Keratinocyte (primary cell): ENCODE data around the gene ADAMTS16. TPM values are rescaled to one million over a fixed set of nuclear protein-coding genes. Genes with fewer than 3 reads are reported as not detected.

Experiments used
- DNase-seq: peaks from one replicate; pipeline ENCODE4 v3.0.0-alpha.2; 2011; ENCODE audit warnings: low read depth, missing footprints, low spot score
- FAIRE-seq: peaks from 2 replicates; lab custom pipeline; 2011; peaks lifted over from hg19 to GRCh38; lab: Jason Lieb, UNC
- H2AFZ ChIP-seq: 2 replicates; pipeline ENCODE4 v1.6.0; 2012; ENCODE audit warnings: low read length, control low read depth, inconsistent platforms; ENCODE audit not compliant: control insufficient read depth
- H3K27ac ChIP-seq: 2 replicates; pipeline ENCODE4 v1.5.1; 2011; ENCODE audit warnings: low read length; ENCODE audit not compliant: control insufficient read depth, insufficient read depth
- H3K27me3 ChIP-seq: 3 replicates; pipeline ENCODE4 v1.6.0; 2011; ENCODE audit warnings: low read length; ENCODE audit not compliant: control insufficient read depth, insufficient read depth; ENCODE audit errors: extremely low read depth
- H3K36me3 ChIP-seq, 2 experiments: 2 replicates in 1 of 2; 3 replicates in 1 of 2; pipeline ENCODE4 v1.5.1; 2011; ENCODE audit warnings: low read length in 2 of 2, mild to moderate bottlenecking in 1 of 2; ENCODE audit not compliant: control insufficient read depth in 2 of 2, insufficient read depth in 2 of 2; ENCODE audit errors: extremely low read depth in 1 of 2
- H3K4me1 ChIP-seq: 3 replicates; pipeline ENCODE4 v1.5.1; 2011; ENCODE audit warnings: low read length; ENCODE audit not compliant: control insufficient read depth, insufficient read depth; ENCODE audit errors: extremely low read depth
- H3K4me2 ChIP-seq: 3 replicates; pipeline ENCODE4 v1.6.0; 2011; ENCODE audit warnings: low read depth, low read length; ENCODE audit not compliant: control insufficient read depth, insufficient read depth; ENCODE audit errors: extremely low read depth
- H3K4me3 ChIP-seq, 3 experiments: fragments of 200-600 bp in 1 of 3; sonication (generic) in 1 of 3; 2 replicates in 2 of 3; 3 replicates in 1 of 3; pipeline ENCODE4 v1.5.1; 2011 to 2016; ENCODE audit warnings: low read length in 3 of 3, mild to moderate bottlenecking in 3 of 3, control low read depth in 2 of 3, inconsistent platforms in 1 of 3, low read depth in 1 of 3, mixed read lengths in 1 of 3, mixed run types in 1 of 3, moderate library complexity in 1 of 3; ENCODE audit not compliant: control insufficient read depth in 2 of 3, insufficient read depth in 2 of 3; ENCODE audit errors: extremely low read depth in 1 of 3
- H3K79me2 ChIP-seq: 2 replicates; pipeline ENCODE4 v1.6.0; 2012; ENCODE audit warnings: low read length; ENCODE audit not compliant: control insufficient read depth, insufficient read depth
- H3K9ac ChIP-seq: 3 replicates; pipeline ENCODE4 v1.6.0; 2011; ENCODE audit warnings: low read length; ENCODE audit not compliant: control insufficient read depth, insufficient read depth; ENCODE audit errors: extremely low read depth
- H3K9me1 ChIP-seq: 3 replicates; pipeline ENCODE4 v1.6.0; 2011; ENCODE audit warnings: low read length; ENCODE audit not compliant: control insufficient read depth, insufficient read depth; ENCODE audit errors: extremely low read depth
- H3K9me3 ChIP-seq: 2 replicates; pipeline ENCODE4 v1.5.1; 2012; ENCODE audit warnings: low read depth, low read length; ENCODE audit not compliant: control insufficient read depth
- H4K20me1 ChIP-seq: 3 replicates; pipeline ENCODE4 v1.6.0; 2011; ENCODE audit warnings: low read length; ENCODE audit not compliant: control insufficient read depth, insufficient read depth; ENCODE audit errors: extremely low read depth
- CTCF ChIP-seq, 3 experiments: IDR thresholded peaks in 1 of 3; conservative IDR thresholded peaks in 1 of 3; optimal IDR thresholded peaks in 1 of 3; 2 replicates in 2 of 3; 3 replicates in 1 of 3; pipeline versions ENCODE3 to v1.5.1; 2011; ENCODE audit warnings: low read length in 3 of 3, mild to moderate bottlenecking in 3 of 3, moderate library complexity in 2 of 3, control low read depth in 1 of 3, inconsistent platforms in 1 of 3; ENCODE audit not compliant: insufficient read depth in 2 of 3; ENCODE audit errors: extremely low read depth in 1 of 3
- EZH2 ChIP-seq: IDR thresholded peaks from one replicate; pipeline ENCODE4 v1.6.1; 2012; ENCODE audit warnings: inconsistent platforms, mild to moderate bottlenecking, low read length, moderate library complexity
- dilution Hi-C: fragments of 300-500 bp; cut with MboI; formaldehyde crosslinking; loops from one replicate; pipeline ENCODE4 v1.7.0; 2020; ENCODE audit warnings: low sequenced_read_pairs; ENCODE audit not compliant: extremely low pct_ligation_motif_present
- polyA plus RNA-seq, 5 experiments: library from polyadenylated mRNA; depleted of rRNA in 3 of 5; stranded (reverse) in 3 of 5; stranded (forward) in 1 of 5; unstranded in 1 of 5; fragments of >200 nt; gene quantifications; 1 replicate in 1 of 5; 2 replicates in 3 of 5; 3 replicates in 1 of 5; pipeline versions ENCODE4 v1.2.1 to v1.2.3, GENCODE V29; 2011 to 2012; ENCODE audit warnings: missing spikeins in 2 of 5, low read depth in 1 of 5, low replicate concordance in 1 of 5

The ADAMTS16 gene
- polyA plus RNA-seq, 1 donor (not counting 4 experiments of a cell fraction or from before 2014, with no cell fraction given) = not detected

GRCh38 chr5:5146530-5147160 lies 6.5 kb downstream of the ADAMTS16 start:
- FAIRE-seq (no peak), DNase-seq (no peak)
- dilution Hi-C loops = no loop called here
- Histone ChIP-seq H4K20me1 (no peaks in the 10 kb centered on the region), H3K79me2 (no peaks in the 10 kb centered on the region), H3K9ac (no peak overlapping the region), H2AFZ (no peak overlapping the region), H3K9me3 (no peaks in the 10 kb centered on the region), H3K36me3 (no peaks in the 10 kb centered on the region), H3K27ac (no peak overlapping the region), H3K4me3 (no peak overlapping the region), H3K4me1 (no peaks in the 10 kb centered on the region), H3K4me2 (no peak overlapping the region), H3K27me3 (no peaks in the 10 kb centered on the region), H3K9me1 (no peaks in the 10 kb centered on the region)
- TF ChIP-seq CTCF (optimal IDR thresholded peaks at IDR 0.05 in 1 of 3, IDR thresholded peaks at IDR 0.05 in 1 of 3, conservative IDR thresholded peaks at IDR 0.05 in 1 of 3; ENCODE audit: extremely low read depth in 1 of 3, insufficient read depth in 2 of 3, low read length in 3 of 3) = no peak
- no peak for TF ChIP-seq EZH2

- no peak overlapping the region for H3K4me2 ChIP-seq
Measured at GRCh38 chr5:5149154-5149553, 9.0 kb downstream of the ADAMTS16 start.

More at GRCh38 chr5:5149154-5149553, 9.0 kb downstream of the ADAMTS16 start:
- FAIRE-seq (no peak), DNase-seq (no peak)
- Histone ChIP-seq H3K27me3 (no peaks in the 10 kb centered on the region), H3K9me1 (no peaks in the 10 kb centered on the region), H3K9me3 (no peaks in the 10 kb centered on the region), H3K79me2 (no peaks in the 10 kb centered on the region), H3K9ac (no peak overlapping the region), H3K36me3 (no peaks in the 10 kb centered on the region), H2AFZ (no peak overlapping the region), H4K20me1 (no peaks in the 10 kb centered on the region), H3K4me3 (no peak overlapping the region), H3K27ac (no peak overlapping the region), H3K4me1 (no peaks in the 10 kb centered on the region)
- TF ChIP-seq CTCF (optimal IDR thresholded peaks at IDR 0.05 in 1 of 3, IDR thresholded peaks at IDR 0.05 in 1 of 3, conservative IDR thresholded peaks at IDR 0.05 in 1 of 3; ENCODE audit: extremely low read depth in 1 of 3, insufficient read depth in 2 of 3, low read length in 3 of 3) (no peak), EZH2 (no peak)
- dilution Hi-C loops = no loop called here
